ENCODE measurements around the gene MMRN2.

MMRN2 gene

GRCh38 chr10:86969421-86970041 lies 12.1 kb upstream of the MMRN2 start:
- no peak for DNase-seq

- DNase-seq = no peak
Observed at GRCh38 chr10:86968994-86969355, 11.6 kb upstream of the MMRN2 start.

GRCh38 chr10:86968271-86968993 lies 11.0 kb upstream of the MMRN2 start, which contains the start of gene ADIRF:
Gene ADIRF (plus strand): TSS chr10:86968482. CDS start chr10:86968545, 63 bp downstream.
- DNase-seq = no peak

- no peak for DNase-seq
Observed at GRCh38 chr10:86967481-86967941, 10.1 kb upstream of the MMRN2 start.

- no peak for DNase-seq
Observed at GRCh38 chr10:86965986-86966654, 8.7 kb upstream of the MMRN2 start.

GRCh38 chr10:86964847-86965190 lies 7.4 kb upstream of the MMRN2 start:
- no peak for DNase-seq

- DNase-seq = no peak
Observed at GRCh38 chr10:86964061-86964846, 6.8 kb upstream of the MMRN2 start.

GRCh38 chr10:86963341-86963919 lies 6.0 kb upstream of the MMRN2 start:
- no peak for DNase-seq

GRCh38 chr10:86962981-86963310 lies 5.5 kb upstream of the MMRN2 start:
- no peak for DNase-seq

- no peak for DNase-seq
Observed at GRCh38 chr10:86962136-86962980, 4.9 kb upstream of the MMRN2 start.

- no peak for DNase-seq
Observed at GRCh38 chr10:86961481-86962091, 4.2 kb upstream of the MMRN2 start.

GRCh38 chr10:86960863-86961434 lies 3.5 kb upstream of the MMRN2 start:
- DNase-seq = no peak

GRCh38 chr10:86960003-86960862 lies 2.8 kb upstream of the MMRN2 start:
- DNase-seq = no peak

- DNase-seq = no peak
Observed at GRCh38 chr10:86959737-86960002, 2.3 kb upstream of the MMRN2 start.

- DNase-seq = no peak
Observed at GRCh38 chr10:86958901-86959736, 1.7 kb upstream of the MMRN2 start.

GRCh38 chr10:86958116-86958900 lies 893 bp upstream of the MMRN2 start, which contains the start of gene SNCG:
Gene SNCG (plus strand): TSS chr10:86958599. CDS start chr10:86958698, 99 bp downstream.
- DNase-seq = no peak

- no peak for DNase-seq
Observed at GRCh38 chr10:86956848-86957448, 467 bp downstream of the MMRN2 start.

GRCh38 chr10:86956195-86956847 lies 1.1 kb downstream of the MMRN2 start:
- DNase-seq = no peak

Measured in cortex of kidney (tissue), 1 donor.